Ovary (tissue), 9 donors: Measurements from ENCODE around the gene VSIG10L2. TPM values are rescaled to one million over a fixed set of nuclear protein-coding genes. Genes with fewer than 3 reads are reported as not detected.

Experiments
- DNase-seq, 5 donors: peaks; one replicate each; pipeline ENCODE4 v3.0.0-alpha.2; 2019 to 2020
- H3K27ac ChIP-seq, 2 donors: fragments of 200-600 bp; one replicate each; pipeline versions ENCODE4 v1.5.1 to v1.8.0; 2019 to 2022
- H3K27me3 ChIP-seq: fragments of 200-600 bp; one replicate; pipeline ENCODE4 v1.8.0; 2022
- H3K36me3 ChIP-seq: fragments of 200-600 bp; sonication (generic); one replicate; pipeline ENCODE4 v1.5.1; 2019
- H3K4me1 ChIP-seq: one replicate; pipeline ENCODE4 v1.8.1; 2013; ENCODE audit warnings: mild to moderate bottlenecking, moderate library complexity; ENCODE audit not compliant: insufficient read depth
- H3K4me3 ChIP-seq: fragments of 200-600 bp; sonication (generic); one replicate; pipeline ENCODE4 v1.5.1; 2017
- H3K9me3 ChIP-seq, 2 donors: fragments of 200-600 bp in 1 of 2; sonication (generic) in 1 of 2; one replicate each; pipeline versions ENCODE4 v1.5.1 to v1.8.1; 2013 to 2019; ENCODE audit warnings: mild to moderate bottlenecking in 1 of 2, moderate library complexity in 1 of 2
- CTCF ChIP-seq, 3 donors: fragments of 450-650 bp in 2 of 3; fragments of 200-600 bp in 1 of 3; IDR thresholded peaks; one replicate each; pipeline versions ENCODE4 v1.5.1 to v1.8.0; 2016 to 2022; ENCODE audit warnings: antibody characterized with exemption in 3 of 3, mild to moderate bottlenecking in 1 of 3
- EP300 ChIP-seq: sonication (generic); formaldehyde crosslinking; IDR thresholded peaks from one replicate; pipeline ENCODE4 v1.6.1; 2017; ENCODE audit warnings: antibody characterized with exemption
- POLR2A ChIP-seq: fragments of 450-650 bp; IDR thresholded peaks from one replicate; pipeline ENCODE4 v1.6.1; 2017; ENCODE audit warnings: antibody characterized with exemption, mild to moderate bottlenecking, moderate library complexity
- WGBS, 3 donors: extraction: QIAGEN DNeasy Blood & Tissue Kit in 1 of 3; methylation state at CpG; one replicate each; pipeline versions ENCODE4 v1.1.5 to v1.1.7; 2013 to 2017; 5-methylcytosine and 5-hydroxymethylcytosine counted together
- intact Hi-C, 4 donors: fragments of 100-400 bp; cut with DNase I; formaldehyde crosslinking; loops; one replicate each; pipeline versions ENCODE4 v1.11.0 to v1.15.1; 2022 to 2023
- polyA plus RNA-seq, 2 donors: library from polyadenylated mRNA; stranded (reverse); fragments of 200-250 nt in 1 of 2; fragments of 350-450 nt in 1 of 2; fragmentation: Illumina TruSeq in 1 of 2; extraction: RNeasy Lipid Tissue Mini Kit (QIAGEN cat#74804) in 1 of 2; gene quantifications; one replicate each; pipeline ENCODE4 v1.2.3, GENCODE V29; 2013 to 2014
- total RNA-seq, 7 donors: library from RNA; depleted of rRNA in 2 of 7; stranded (reverse); fragments of >200 nt in 2 of 7; fragmentation: NEBNext Ultra II Directional in 3 of 7; extraction: Animal tissue kit (Norgen Biotek cat#: 25700) in 3 of 7; gene quantifications; one replicate each; pipeline versions ENCODE4 v1.1.0 to v1.2.4, GENCODE V29; 2016 to 2023
- donor health status: DM: no; HTN: no; CAD: no; lungs with moderate emphysema.
- donor health status: DM: no; HTN: no; CAD: no.
- donor health status: Bipolar disorder and iron deficiency.
- donor health status: DM: yes; HTN: yes; CAD: no.
- donor health status: DM: no; HTN: no; CAD: no.
- donor health status: DM: yes; HTN: yes; CAD: no.

The VSIG10L2 gene
- total and polyA plus RNA-seq, 9 donors, result 0.08 to 3.3 (median 0.57) TPM

- H3K9me3 ChIP-seq, result no peaks in the 10 kb centered on the region
- DNase-seq, result no peak
- H3K27me3 ChIP-seq, result no peaks in the 10 kb centered on the region
- no peak overlapping the region for H3K27ac ChIP-seq
- no peak for TF ChIP-seq POLR2A
- TF ChIP-seq CTCF (IDR thresholded peaks at IDR 0.05), result no peak
- TF ChIP-seq EP300, result no peak
- peaks cover 17% of the 10 kb centered on the region for H3K4me1 ChIP-seq
- intact Hi-C loops, result no loop called here
- H3K4me3 ChIP-seq, result no peak overlapping the region
- no peaks in the 10 kb centered on the region for H3K36me3 ChIP-seq
- 91 to 94% (median 91%) methylated on average over 21 of the region's 21 CpGs for WGBS, 3 donors
Observed at GRCh38 chr11:125954123-125954944, 8.5 kb downstream of the VSIG10L2 start.

GRCh38 chr11:125954945-125955640 lies 9.2 kb downstream of the VSIG10L2 start:
- Histone ChIP-seq H3K36me3 (no peaks in the 10 kb centered on the region), H3K27ac (no peak overlapping the region), H3K27me3 (no peaks in the 10 kb centered on the region), H3K4me3 (no peak overlapping the region), H3K4me1 (peaks cover 17% of the 10 kb centered on the region), H3K9me3 (no peaks in the 10 kb centered on the region)
- no peak for DNase-seq
- intact Hi-C loops, result no loop called here
- 90 to 92% (median 92%) methylated on average over 15 of the region's 15 CpGs for WGBS, 3 donors
- TF ChIP-seq POLR2A, result no peak
- TF ChIP-seq EP300, result no peak
- TF ChIP-seq CTCF (IDR thresholded peaks at IDR 0.05), result no peak

- no peak for DNase-seq
- intact Hi-C loops, result no loop called here
Observed at GRCh38 chr11:125955856-125956255, 10.0 kb downstream of the VSIG10L2 start.

More at GRCh38 chr11:125955856-125956255, 10.0 kb downstream of the VSIG10L2 start:
- WGBS, 3 donors, result 85 to 94% (median 89%) methylated on average over 2 of the region's 2 CpGs
- Histone ChIP-seq H3K9me3 (no peaks in the 10 kb centered on the region), H3K27me3 (no peaks in the 10 kb centered on the region), H3K4me3 (no peak overlapping the region), H3K27ac (no peak overlapping the region), H3K36me3 (no peaks in the 10 kb centered on the region), H3K4me1 (peaks cover 12% of the 10 kb centered on the region)
- TF ChIP-seq EP300 (no peak), POLR2A (no peak), CTCF (IDR thresholded peaks at IDR 0.05) (no peak)
